Dedifferentiated amniotic fluid mesenchymal stem cell (primary cell): ENCODE results near the gene HCFC1.

Source experiments
- DNase-seq: peaks from one replicate; pipeline ENCODE4 v3.0.0-alpha.2; 2016; ENCODE audit errors: extremely low spot score

The HCFC1 gene

GRCh38 chrX:153903238-153903980 is 68.2 kb downstream of the HCFC1 start:
- no peak for DNase-seq

- DNase-seq = no peak
These were observed 69.2 kb downstream of the HCFC1 start for GRCh38 chrX:153902385-153902784.

GRCh38 chrX:153901753-153902140 is 69.9 kb downstream of the HCFC1 start:
- DNase-seq = no peak

- peak; percentile 65 for DNase-seq
These were observed 70.5 kb downstream of the HCFC1 start for GRCh38 chrX:153900831-153901752.

GRCh38 chrX:153897899-153898298 is 73.7 kb downstream of the HCFC1 start:
- no peak for DNase-seq
